ENCODE data around the gene PSMD3.

DNA sequence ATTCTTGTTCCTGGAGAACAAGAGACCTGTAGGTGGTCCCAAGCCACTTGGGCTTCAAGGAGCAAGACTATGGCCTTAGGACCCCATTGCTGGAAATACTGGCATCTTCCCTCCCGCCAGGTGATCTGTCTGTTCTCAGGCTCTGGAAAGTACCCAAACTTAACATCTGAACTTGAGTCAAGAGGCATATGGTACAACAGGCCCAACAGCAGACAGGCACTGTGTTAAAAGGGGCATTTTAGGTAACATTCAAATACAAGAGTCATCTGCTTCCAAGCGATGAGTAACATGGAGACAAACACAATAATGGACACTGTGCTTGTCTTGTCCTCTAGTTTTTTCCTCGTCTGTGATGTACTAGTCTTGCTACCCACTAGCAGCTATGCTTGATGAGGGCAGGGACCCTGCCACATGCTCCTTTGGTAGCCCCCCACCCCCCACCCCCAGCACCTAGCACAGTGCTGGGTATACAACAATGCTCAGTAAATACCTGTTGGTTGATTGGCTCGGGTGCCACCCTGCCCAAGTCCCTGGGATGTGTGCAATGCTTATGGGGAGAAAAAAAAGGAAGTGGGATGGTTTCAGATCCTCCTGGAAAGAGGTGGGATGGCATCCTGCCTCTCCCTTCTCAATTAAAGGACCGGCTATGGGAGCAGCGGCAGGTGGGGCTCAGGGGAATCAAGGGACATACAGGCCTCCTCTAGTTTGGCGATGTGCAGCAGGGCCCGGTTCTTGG, 54.0 kb downstream of the PSMD3 start:
- TF ChIP-seq, protein P1, sequence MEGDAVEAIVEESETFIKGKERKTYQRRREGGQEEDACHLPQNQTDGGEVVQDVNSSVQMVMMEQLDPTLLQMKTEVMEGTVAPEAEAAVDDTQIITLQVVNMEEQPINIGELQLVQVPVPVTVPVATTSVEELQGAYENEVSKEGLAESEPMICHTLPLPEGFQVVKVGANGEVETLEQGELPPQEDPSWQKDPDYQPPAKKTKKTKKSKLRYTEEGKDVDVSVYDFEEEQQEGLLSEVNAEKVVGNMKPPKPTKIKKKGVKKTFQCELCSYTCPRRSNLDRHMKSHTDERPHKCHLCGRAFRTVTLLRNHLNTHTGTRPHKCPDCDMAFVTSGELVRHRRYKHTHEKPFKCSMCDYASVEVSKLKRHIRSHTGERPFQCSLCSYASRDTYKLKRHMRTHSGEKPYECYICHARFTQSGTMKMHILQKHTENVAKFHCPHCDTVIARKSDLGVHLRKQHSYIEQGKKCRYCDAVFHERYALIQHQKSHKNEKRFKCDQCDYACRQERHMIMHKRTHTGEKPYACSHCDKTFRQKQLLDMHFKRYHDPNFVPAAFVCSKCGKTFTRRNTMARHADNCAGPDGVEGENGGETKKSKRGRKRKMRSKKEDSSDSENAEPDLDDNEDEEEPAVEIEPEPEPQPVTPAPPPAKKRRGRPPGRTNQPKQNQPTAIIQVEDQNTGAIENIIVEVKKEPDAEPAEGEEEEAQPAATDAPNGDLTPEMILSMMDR (optimal IDR thresholded peaks at IDR 0.05 in 1 of 3, IDR thresholded peaks at IDR 0.05 in 1 of 3, conservative IDR thresholded peaks at IDR 0.05 in 1 of 3; ENCODE audit: extremely low read depth in 1 of 3, insufficient read depth in 2 of 3, low read length in 3 of 3), result no peak
- no peak for TF ChIP-seq EZH2 (IDR thresholded peaks at IDR 0.05; ENCODE audit: low read length)
